HCT116 (cell line): Measurements from ENCODE around the gene MTA1. TPM values are rescaled to one million over a fixed set of nuclear protein-coding genes. Genes with fewer than 3 reads are reported as not detected.
A peak's percentile ranks its signal among the peaks of the same experiment; 100 is the strongest.

ENCODE experiments used
- ATAC-seq: fragments of 200-7000 bp; cut with Tn5 transposase; 2 replicates; pipeline ENCODE4 v1.9.1; 2020; ENCODE audit warnings: mild to moderate bottlenecking, moderate library complexity
- BruUV-seq: library from RNA; stranded (reverse); fragments of 400-500 nt; replicated peaks from 2 replicates; lab custom pipeline; 2021; lab: Mats Ljungman, UMichigan
- CTCF ChIA-PET: fragments of 300-600 bp; sonication (Branson Sonifier 250); formaldehyde crosslinking; loops from one replicate; lab custom pipeline; 2021; ENCODE audit warnings: antibody characterized with exemption; lab: Charles Lee
- POLR2A ChIA-PET: fragments of 300-600, 350-600 bp; sonication (Branson Sonifier 250); formaldehyde crosslinking; loops from one replicate; lab custom pipeline; 2021; ENCODE audit warnings: antibody characterized with exemption; lab: Charles Lee
- RAD21 ChIA-PET, 2 experiments: fragments of 300-600 bp; sonication (Branson Sonifier 250); formaldehyde crosslinking; loops; one replicate each; lab custom pipeline; 2023; ENCODE audit warnings: low total read pairs in 2 of 2; ENCODE audit not compliant: uncharacterized antibody in 2 of 2, unreplicated experiment in 2 of 2, low non-redundant PET in 1 of 2; lab: Charles Lee
- DNase-seq: peaks from one replicate; pipeline ENCODE4 v3.0.0-alpha.2; 2010; ENCODE audit warnings: low read depth, low spot score
- H2AFZ ChIP-seq: fragments of 200-600 bp; shearing (Covaris generic), sonication (generic); 2 replicates; pipeline ENCODE4 v1.6.1; 2017; ENCODE audit warnings: low read depth, mixed run types, mixed read lengths, antibody characterized with exemption, low read length; ENCODE audit not compliant: poor library complexity, severe bottlenecking
- H3K27ac ChIP-seq: 2 replicates; pipeline ENCODE4 v1.5.1; 2012; ENCODE audit warnings: low read depth, low read length
- H3K27me3 ChIP-seq: fragments of 200-600 bp; sonication (generic); 2 replicates; pipeline ENCODE4 v1.6.1; 2016; ENCODE audit warnings: mixed run types, low read length, mixed read lengths; ENCODE audit not compliant: insufficient read depth
- H3K36me3 ChIP-seq, 2 experiments: fragments of 200-500 bp in 1 of 2; fragments of 200-600 bp in 1 of 2; sonication (Bioruptor generic) in 1 of 2; sonication (generic) in 1 of 2; 2 replicates each; pipeline versions ENCODE4 v1.5.1 to v1.6.1; 2014 to 2016; ENCODE audit warnings: low read length in 2 of 2, inconsistent platforms in 1 of 2, mixed read lengths in 1 of 2, mixed run types in 1 of 2; ENCODE audit not compliant: insufficient read depth in 2 of 2, control insufficient read depth in 1 of 2
- H3K4me1 ChIP-seq, 2 experiments: fragments of 200-600 bp in 1 of 2; sonication (generic) in 1 of 2; 2 replicates each; pipeline versions ENCODE4 v1.5.1 to v1.6.1; 2012 to 2017; ENCODE audit warnings: low read length in 2 of 2, inconsistent platforms in 1 of 2, mild to moderate bottlenecking in 1 of 2, mixed read lengths in 1 of 2, mixed run types in 1 of 2, moderate library complexity in 1 of 2; ENCODE audit not compliant: insufficient read depth in 2 of 2, control insufficient read depth in 1 of 2
- H3K4me2 ChIP-seq: fragments of 200-600 bp; sonication (generic); 2 replicates; pipeline ENCODE4 v1.6.1; 2017; ENCODE audit warnings: mixed run types, low read length, mixed read lengths
- H3K4me3 ChIP-seq, 2 experiments: fragments of 200-600 bp in 1 of 2; sonication (generic) in 1 of 2; replicated peaks in 1 of 2; 2 replicates each; pipeline ENCODE4 v1.5.1; 2011 to 2016; ENCODE audit warnings: low read length in 2 of 2, control low read depth in 1 of 2, low read depth in 1 of 2, mild to moderate bottlenecking in 1 of 2, mixed read lengths in 1 of 2, mixed run types in 1 of 2
- H3K79me2 ChIP-seq: fragments of 200-600 bp; sonication (generic); 2 replicates; pipeline ENCODE4 v1.6.1; 2017; ENCODE audit warnings: mild to moderate bottlenecking, mixed run types, low read length, moderate library complexity, mixed read lengths; ENCODE audit not compliant: insufficient read depth
- H3K9ac ChIP-seq: fragments of 200-600 bp; sonication (generic); 2 replicates; pipeline ENCODE4 v1.6.1; 2016; ENCODE audit warnings: low read length, mixed read lengths
- H3K9me2 ChIP-seq: fragments of 200-600 bp; sonication (generic), shearing (Covaris generic); 2 replicates; pipeline ENCODE4 v1.6.1; 2017; ENCODE audit warnings: mixed run types, mild to moderate bottlenecking, moderate library complexity; ENCODE audit not compliant: insufficient read depth
- H3K9me3 ChIP-seq, 2 experiments: fragments of 200-500 bp in 1 of 2; fragments of 200-600 bp in 1 of 2; sonication (Bioruptor generic) in 1 of 2; sonication (generic) in 1 of 2; 2 replicates each; pipeline ENCODE4 v1.6.1; 2014 to 2017; ENCODE audit warnings: low read length in 2 of 2, mixed read lengths in 2 of 2, inconsistent platforms in 1 of 2, low read depth in 1 of 2, mild to moderate bottlenecking in 1 of 2, mixed run types in 1 of 2, moderate library complexity in 1 of 2; ENCODE audit not compliant: control insufficient read depth in 1 of 2, insufficient read depth in 1 of 2
- H4K20me1 ChIP-seq: fragments of 200-600 bp; sonication (generic), shearing (Covaris generic); 2 replicates; pipeline ENCODE4 v1.6.1; 2017; ENCODE audit warnings: mixed run types, mild to moderate bottlenecking, moderate library complexity; ENCODE audit not compliant: insufficient read depth
- EZH2phosphoT487 ChIP-seq: fragments of 200-600 bp; IDR thresholded peaks from 2 replicates; pipeline ENCODE4 v1.6.1; 2018; ENCODE audit warnings: antibody characterized with exemption, borderline replicate concordance
- POLR2A ChIP-seq: IDR thresholded peaks from 2 replicates; pipeline ENCODE4 v1.7.0; 2011; ENCODE audit warnings: borderline replicate concordance; ENCODE audit not compliant: insufficient read depth, insufficient read length; ENCODE audit errors: extremely low read depth
- POLR2AphosphoS5 ChIP-seq: IDR thresholded peaks from 2 replicates; pipeline ENCODE4 v1.6.1; 2011; ENCODE audit warnings: mild to moderate bottlenecking, low read depth, low read length, moderate library complexity
- REST ChIP-seq: IDR thresholded peaks from 2 replicates; pipeline ENCODE4 v1.6.1; 2012; ENCODE audit warnings: low read depth
- intact Hi-C: fragments of 100-400 bp; cut with micrococcal nuclease; formaldehyde crosslinking; loops from 2 replicates; pipeline ENCODE4 v1.10.0; 2022
- total RNA-seq: library from RNA; stranded (reverse); gene quantifications from one replicate; pipeline ENCODE4 v1.2.1, GENCODE V29; 2021; ENCODE audit not compliant: unreplicated experiment
- TF ChIP-seq, protein P1 (sequence below), 3 experiments: fragments of 200-600 bp in 1 of 3; sonication (generic) in 1 of 3; IDR thresholded peaks in 2 of 3; conservative IDR thresholded peaks in 1 of 3; 2 replicates each; pipeline ENCODE4 v1.5.1; 2012 to 2017; ENCODE audit warnings: low read depth in 2 of 3, low read length in 2 of 3, antibody characterized with exemption in 1 of 3, borderline replicate concordance in 1 of 3, control low read depth in 1 of 3, mild to moderate bottlenecking in 1 of 3, mixed read lengths in 1 of 3, mixed run types in 1 of 3, moderate library complexity in 1 of 3; ENCODE audit not compliant: insufficient read depth in 1 of 3

The MTA1 gene
- total RNA-seq, 1 experiment from 2014 or later, result 229 TPM

DNA sequence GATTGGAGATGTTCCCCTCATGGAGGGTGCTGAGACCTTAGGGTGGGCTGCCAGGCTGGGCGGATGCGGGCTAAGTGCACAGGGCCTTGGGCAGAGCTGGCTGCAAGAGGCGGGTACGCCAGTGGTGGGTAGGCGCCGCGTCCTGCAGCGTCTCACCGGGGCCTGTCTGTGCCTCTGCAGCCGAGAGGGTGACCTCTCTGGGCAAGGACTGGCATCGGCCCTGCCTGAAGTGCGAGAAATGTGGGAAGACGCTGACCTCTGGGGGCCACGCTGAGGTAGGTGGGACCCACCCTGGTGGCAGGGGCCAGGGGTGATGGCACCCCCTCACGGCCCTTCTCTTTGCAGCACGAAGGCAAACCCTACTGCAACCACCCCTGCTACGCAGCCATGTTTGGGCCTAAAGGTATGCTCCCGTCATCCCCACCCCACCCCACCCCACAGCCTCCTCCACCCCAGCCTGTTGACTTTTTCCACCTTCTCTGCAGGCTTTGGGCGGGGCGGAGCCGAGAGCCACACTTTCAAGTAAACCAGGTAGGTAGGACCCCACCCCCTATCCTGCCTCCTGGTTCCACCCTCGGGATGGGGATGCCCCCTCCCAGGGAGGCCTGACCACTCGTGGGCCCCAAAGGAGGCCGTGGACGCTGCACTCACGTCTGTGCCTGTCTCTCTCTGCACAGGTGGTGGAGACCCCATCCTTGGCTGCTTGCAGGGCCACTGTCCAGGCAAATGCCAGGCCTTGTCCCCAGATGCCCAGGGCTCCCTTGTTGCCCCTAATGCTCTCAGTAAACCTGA lies 68.6 kb downstream of the MTA1 start:
- Histone ChIP-seq H4K20me1 (no peaks in the 10 kb centered on the region; the same call in 1 of the 2 replicates), H3K27me3 (no peaks in the 10 kb centered on the region), H3K4me3 (peak overlapping the region; percentile 65 to 87), H3K27ac (peak overlapping the region; percentile 100), H3K4me1 (peaks cover 25 to 70% of the 10 kb centered on the region in 2 experiments), H3K9ac (peak overlapping the region; percentile 97), H3K79me2 (peaks cover 18% of the 10 kb centered on the region), H3K9me2 (no peaks in the 10 kb centered on the region), H3K9me3 (no peaks in the 10 kb centered on the region), H3K4me2 (peak overlapping the region; percentile 99), H3K36me3 (0 out of 4 replicates have a peak, but pooled peaks cover 0 to 3% of the 10 kb centered on the region in 2 experiments), H2AFZ (no peak overlapping the region)
- ChIA-PET POLR2A (no interaction called here), RAD21 (no interaction called here), CTCF (interaction anchor here (2.0 to 2.5 kb wide), 2 partner anchors 40 to 116 kb away, joined by 11 to 77 read pairs; no protein-coding TSS in a partner anchor)
- TF ChIP-seq REST (no peak), POLR2A (no peak), POLR2AphosphoS5 (0 out of 2 replicates have a peak, but pooled peaks have one; percentile 18), EZH2phosphoT487 (no peak)
- TF ChIP-seq, protein P1, sequence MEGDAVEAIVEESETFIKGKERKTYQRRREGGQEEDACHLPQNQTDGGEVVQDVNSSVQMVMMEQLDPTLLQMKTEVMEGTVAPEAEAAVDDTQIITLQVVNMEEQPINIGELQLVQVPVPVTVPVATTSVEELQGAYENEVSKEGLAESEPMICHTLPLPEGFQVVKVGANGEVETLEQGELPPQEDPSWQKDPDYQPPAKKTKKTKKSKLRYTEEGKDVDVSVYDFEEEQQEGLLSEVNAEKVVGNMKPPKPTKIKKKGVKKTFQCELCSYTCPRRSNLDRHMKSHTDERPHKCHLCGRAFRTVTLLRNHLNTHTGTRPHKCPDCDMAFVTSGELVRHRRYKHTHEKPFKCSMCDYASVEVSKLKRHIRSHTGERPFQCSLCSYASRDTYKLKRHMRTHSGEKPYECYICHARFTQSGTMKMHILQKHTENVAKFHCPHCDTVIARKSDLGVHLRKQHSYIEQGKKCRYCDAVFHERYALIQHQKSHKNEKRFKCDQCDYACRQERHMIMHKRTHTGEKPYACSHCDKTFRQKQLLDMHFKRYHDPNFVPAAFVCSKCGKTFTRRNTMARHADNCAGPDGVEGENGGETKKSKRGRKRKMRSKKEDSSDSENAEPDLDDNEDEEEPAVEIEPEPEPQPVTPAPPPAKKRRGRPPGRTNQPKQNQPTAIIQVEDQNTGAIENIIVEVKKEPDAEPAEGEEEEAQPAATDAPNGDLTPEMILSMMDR (IDR thresholded peaks at IDR 0.05 in 2 of 3, conservative IDR thresholded peaks at IDR 0.05 in 1 of 3; ENCODE audit: borderline replicate concordance in 1 of 3, insufficient read depth in 1 of 3, low read depth in 2 of 3, low read length in 2 of 3), result peak in 1 of 3 experiments; percentile 9; a peak in 1 of 6 replicates
- intact Hi-C loops, result no loop called here
- ATAC-seq (no peak), DNase-seq (no peak)
- BruUV-seq, result TSS peak; percentile 28
